K562 (cell line): ENCODE data around the gene NSUN3.

Experiments
- CEBPB ChIP-seq: fragments of 450-650 bp; IDR thresholded peaks from 2 replicates; pipeline ENCODE4 v1.6.1; 2016; ENCODE audit warnings: missing genetic modification characterization, missing compliant biosample characterization
- KLF1 ChIP-seq: fragments of 450-650 bp; IDR thresholded peaks from 2 replicates; pipeline ENCODE4 v1.6.1; 2016; ENCODE audit warnings: missing genetic modification characterization, missing compliant biosample characterization
- MIER1 ChIP-seq: fragments of 450-650 bp; IDR thresholded peaks from 2 replicates; pipeline ENCODE4 v1.6.1; 2016; ENCODE audit warnings: antibody characterized with exemption, mild to moderate bottlenecking, low read depth
- ZSCAN29 ChIP-seq: fragments of 450-650 bp; IDR thresholded peaks from 2 replicates; pipeline ENCODE4 v1.6.1; 2017

GRCh38 chr3:94092086-94092485, 29.2 kb downstream of the NSUN3 start:
- TF ChIP-seq MIER1: no peak
- no peak for TF ChIP-seq CEBPB (tag)
- no peak for TF ChIP-seq KLF1
- no peak for TF ChIP-seq ZSCAN29
